Activated T-cell treated with anti-CD3 and anti-CD28 coated beads, Interleukin-2, amount 50 U/mL, for 1 hour (primary cell): Measurements from ENCODE around the gene NUTM2B.
"Not testable (repeated sequence)": the region's sequence is repeated elsewhere in the genome, so short reads cannot be mapped to it uniquely, and the experiment has no call there.

ENCODE experiments used
- DNase-seq: peaks from one replicate; pipeline ENCODE4 v3.0.0-alpha.2; 2020

NUTM2B gene

DNA sequence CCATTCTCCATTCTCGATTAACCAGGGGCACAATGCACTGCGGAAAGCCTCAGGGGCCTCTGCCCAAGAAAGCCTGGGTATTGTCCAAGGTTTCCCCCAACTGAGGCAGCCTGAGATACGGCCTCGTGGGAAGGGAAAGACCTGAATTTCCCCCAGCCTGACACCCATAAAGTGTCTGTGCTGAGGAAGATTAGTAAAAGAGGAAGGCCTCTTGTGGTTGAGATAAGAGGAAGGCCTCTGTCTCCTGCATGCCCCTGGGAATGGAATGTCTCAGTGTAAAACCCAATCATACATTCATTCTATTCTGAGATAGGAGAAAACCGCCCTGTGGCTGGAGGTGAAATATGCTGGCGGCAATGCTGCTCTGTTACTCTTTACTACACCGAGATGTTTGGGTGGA lies 41.8 kb downstream of the NUTM2B start:
- not testable (repeated sequence) for DNase-seq

- DNase-seq: not testable (repeated sequence)
Measured at GRCh38 chr10:79748510-79748909, 45.5 kb downstream of the NUTM2B start.

GRCh38 chr10:79753601-79754000 lies 50.6 kb downstream of the NUTM2B start:
- DNase-seq: not testable (repeated sequence)

DNA sequence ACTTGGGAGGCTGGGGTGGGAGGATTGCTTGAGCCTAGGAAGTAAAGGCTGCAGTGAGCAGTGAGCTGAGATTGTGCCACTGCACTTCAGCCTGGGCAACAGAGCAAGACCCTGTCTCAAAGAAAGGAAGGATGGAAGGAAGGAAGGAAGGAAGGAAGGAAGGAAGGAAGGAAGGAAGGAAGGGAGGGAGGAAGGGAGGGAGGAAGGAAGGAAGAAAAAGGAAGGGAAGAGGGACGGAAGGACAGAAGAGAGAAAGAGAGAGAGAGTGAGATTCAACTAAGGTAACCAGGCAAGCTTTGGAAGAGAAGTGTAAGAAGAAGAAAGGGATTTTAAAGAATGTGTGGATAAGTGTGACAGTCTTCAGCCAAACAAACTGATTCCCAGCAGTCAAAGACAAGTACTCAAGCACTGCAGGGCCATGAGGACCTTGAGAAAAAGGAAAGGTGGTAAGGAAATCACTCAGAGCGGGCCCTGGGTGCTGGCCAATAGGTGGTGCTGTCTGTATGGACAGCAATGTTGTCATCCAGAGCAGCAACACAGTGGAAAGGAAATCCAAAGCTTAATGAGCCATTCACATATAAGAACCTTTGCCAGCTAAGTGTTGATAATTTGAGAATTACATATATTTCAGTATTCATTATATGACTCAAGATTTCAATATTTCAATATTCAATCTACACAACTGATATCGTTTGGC lies 55.4 kb downstream of the NUTM2B start:
- DNase-seq: not testable (repeated sequence)
